HG03280 (cell line): ENCODE data around the gene LUZP1.
"Not testable (repeated sequence)": the region's sequence is repeated elsewhere in the genome, so short reads cannot be mapped to it uniquely, and the experiment has no call there.

Experiments
- ATAC-seq: cut with Tn5 transposase; IDR thresholded peaks from one replicate; pipeline ENCODE4 v1.9.1; 2021; ENCODE audit warnings: mild to moderate bottlenecking, moderate library complexity; ENCODE audit not compliant: unreplicated experiment

LUZP1 gene

GRCh38 chr1:23188936-23189452 lies 20.3 kb upstream of the LUZP1 start:
- ATAC-seq, result not testable (repeated sequence)

- no peak for ATAC-seq
Observed at GRCh38 chr1:23188434-23188884, 19.8 kb upstream of the LUZP1 start.

DNA sequence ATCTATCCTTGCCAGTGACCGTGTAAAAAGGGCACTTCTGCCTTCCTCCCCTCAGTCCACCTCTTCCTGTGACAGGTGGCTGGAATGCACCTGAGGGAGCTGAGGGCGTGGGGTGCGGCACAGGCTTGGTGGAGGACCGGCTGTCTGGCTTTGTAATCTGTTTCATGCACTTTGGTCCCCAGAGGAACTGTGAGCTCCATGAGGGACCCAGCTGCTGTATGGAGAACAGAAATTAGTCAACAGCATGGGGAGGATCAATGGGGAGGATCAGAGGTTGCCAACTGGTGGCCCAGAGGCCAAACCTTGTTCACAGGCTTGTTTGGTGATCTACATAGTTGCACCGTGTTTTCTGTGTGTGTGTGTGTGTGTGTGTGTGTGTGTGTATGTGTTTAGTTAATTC lies 19.0 kb upstream of the LUZP1 start:
- ATAC-seq, result no peak

GRCh38 chr1:23185381-23185780 lies 16.7 kb upstream of the LUZP1 start:
- ATAC-seq, result no peak

DNA sequence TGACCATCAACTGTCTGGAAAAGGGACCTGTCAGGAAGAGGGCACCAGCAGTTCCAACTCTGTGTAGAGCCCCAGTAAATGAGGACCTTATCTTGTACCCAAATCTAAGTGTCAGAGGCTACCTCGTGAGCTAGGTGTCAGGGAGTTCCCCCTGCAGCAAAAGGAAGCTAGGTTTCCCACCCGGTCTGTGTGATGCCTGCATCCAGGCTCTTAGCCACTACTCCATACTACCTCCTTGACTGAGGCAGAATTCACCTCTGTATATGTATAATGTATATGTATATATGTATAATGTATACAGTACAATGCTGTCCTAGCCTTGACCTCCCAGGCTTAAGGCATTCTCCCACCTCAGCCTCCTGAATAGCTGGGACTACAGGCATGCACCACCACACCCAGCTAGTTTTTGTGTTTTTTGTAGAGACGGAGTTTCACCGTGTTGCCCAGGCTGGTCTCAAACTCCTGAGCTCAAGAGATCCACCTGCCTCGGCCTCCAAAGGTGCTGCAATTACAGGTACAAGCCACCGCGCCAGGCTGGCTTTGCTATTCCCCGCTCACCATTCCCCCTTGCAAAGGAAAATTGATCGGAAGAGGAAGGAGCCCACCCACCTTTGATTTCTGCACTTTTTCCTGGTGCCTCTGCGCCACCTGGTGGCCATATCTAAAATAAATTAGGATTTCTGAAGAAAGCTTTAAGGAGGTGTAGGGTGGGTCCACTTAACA lies 15.7 kb upstream of the LUZP1 start:
- no peak for ATAC-seq

- no peak for ATAC-seq
Observed at GRCh38 chr1:23179862-23180261, 11.2 kb upstream of the LUZP1 start.

DNA sequence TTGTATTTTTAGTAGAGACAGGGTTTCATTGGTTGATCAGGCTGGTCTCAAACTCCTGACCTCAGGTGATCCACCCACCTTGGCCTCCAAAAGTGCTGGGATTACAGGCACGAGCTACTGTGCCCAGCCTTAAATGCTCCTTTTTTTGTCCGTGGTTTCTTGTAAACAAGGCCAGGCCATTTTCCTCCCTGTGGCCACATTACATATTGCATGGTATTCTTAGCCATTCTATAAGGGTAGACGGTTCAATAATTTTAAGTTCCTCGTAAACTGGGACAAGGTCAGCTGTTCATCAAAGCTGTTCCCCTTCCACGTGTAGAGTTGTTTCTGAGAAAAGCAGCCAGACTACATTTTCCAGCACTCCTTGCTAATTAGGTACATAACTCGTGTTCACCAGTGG lies 10.3 kb upstream of the LUZP1 start:
- ATAC-seq, result no peak

- no peak for ATAC-seq
Observed at GRCh38 chr1:23178414-23178813, 9.8 kb upstream of the LUZP1 start.

GRCh38 chr1:23177438-23178380 lies 9.1 kb upstream of the LUZP1 start:
- peak; percentile 45 for ATAC-seq

DNA sequence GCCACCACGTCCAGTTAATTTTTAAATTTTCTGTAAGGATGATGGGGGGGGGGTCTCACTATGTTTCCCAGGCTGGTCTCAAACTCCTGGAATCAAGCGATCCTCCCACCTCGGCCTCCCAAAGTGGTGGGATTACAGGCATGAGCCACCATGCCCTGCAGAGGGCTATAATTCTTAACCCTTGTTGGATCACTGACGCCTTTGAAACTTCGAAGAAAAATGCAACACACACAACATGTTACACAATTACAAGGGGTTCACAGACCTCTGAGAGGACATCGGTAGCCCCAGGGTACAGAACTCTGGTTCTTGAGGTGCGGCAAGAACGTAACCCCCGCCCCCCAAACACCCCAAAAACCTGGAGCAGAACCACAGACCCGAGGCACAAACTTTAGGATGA lies 8.4 kb upstream of the LUZP1 start:
- no peak for ATAC-seq

DNA sequence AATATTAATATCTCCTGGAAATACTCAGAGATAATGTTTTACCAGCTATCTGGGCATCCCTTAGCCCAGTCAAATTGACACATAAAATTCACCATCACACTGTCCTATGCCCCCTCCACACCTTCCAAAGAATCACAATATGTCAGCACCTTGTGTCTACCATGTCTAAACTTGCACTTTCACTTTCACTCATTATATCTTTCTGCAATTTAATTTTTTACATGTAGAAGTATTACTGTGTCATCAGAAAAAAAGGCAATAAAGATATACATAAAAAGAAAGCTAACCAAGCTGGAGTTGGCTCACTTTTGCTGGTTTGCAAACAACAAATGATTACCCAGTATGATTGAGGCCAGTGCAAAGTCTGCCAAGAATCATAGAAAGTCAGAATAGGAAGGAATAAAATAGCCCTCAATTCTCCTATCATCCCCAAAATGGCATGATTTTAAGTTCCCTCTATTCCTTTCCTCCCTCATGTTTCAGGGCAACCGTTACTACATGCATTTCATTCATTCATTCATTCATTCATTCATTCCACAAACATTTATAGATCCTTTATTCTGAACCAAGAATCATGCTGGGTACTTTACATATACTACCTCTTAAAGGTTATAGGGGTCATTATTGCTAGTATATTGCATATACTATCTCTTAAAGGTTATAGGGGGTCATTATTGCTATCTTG lies 5.9 kb upstream of the LUZP1 start:
- ATAC-seq, result no peak

DNA sequence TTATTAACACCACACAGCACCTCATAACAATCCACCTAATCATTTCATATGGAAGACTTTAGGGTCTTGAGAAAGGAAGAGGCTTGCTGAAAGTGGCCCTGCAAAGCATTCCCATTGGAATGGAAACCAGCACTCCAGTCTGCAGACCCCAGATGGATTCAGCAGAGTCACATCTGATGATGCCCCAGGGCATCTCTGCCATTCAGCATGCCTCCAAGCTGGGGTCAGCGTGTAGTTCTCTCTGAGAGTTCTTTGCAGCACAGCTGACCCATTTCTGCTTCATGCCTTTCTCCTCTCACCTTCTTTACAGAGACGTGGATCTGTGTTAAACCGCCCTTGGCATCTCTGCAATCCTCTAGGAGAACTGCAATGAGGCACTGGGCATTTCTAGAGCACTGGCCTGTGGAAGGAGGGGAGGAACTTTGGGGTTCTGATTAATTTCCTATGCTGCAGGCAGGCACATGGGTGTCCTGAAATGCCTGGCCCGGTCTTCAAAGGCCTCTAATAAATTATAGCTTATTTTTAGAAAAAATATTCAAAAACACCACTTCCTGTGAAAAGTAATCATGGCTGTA lies 2.6 kb upstream of the LUZP1 start:
- no peak for ATAC-seq

GRCh38 chr1:23169727-23170335 lies 1.2 kb upstream of the LUZP1 start:
- no peak for ATAC-seq

- no peak for ATAC-seq
Observed at GRCh38 chr1:23169195-23169575, 529 bp upstream of the LUZP1 start.

DNA sequence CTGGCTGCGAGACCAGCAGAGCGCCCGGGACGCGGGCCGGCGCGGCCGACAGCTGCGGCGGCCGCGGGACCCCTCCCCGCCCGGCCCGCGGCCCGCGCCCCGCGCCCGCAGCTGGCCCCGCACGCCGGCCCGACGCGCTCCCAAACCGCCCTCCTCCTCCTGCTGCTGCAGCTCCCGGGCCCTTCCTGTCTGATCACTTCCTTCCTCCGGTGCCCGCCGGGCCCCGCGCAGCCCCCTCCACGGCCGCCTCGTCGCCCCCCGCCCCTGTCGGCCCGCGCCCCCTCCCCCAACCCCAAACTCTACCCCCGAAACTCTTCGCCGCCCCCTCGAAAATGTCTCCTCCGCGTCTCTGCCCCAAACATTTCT lies 594 bp downstream of the LUZP1 start:
- peak; percentile 26 for ATAC-seq

GRCh38 chr1:23167353-23168078 lies 1.1 kb downstream of the LUZP1 start:
- ATAC-seq, result peak; percentile 18

- ATAC-seq, result no peak
Observed at GRCh38 chr1:23166854-23167253, 1.8 kb downstream of the LUZP1 start.

GRCh38 chr1:23163395-23163794 lies 5.3 kb downstream of the LUZP1 start:
- ATAC-seq, result no peak

GRCh38 chr1:23159963-23160877 lies 8.4 kb downstream of the LUZP1 start:
- no peak for ATAC-seq
